CD4-positive, alpha-beta T cell treated with Interleukin-12 subunit alpha and Interleukin-12 subunit beta, for 1 hour (primary cell): ENCODE data around the gene ESR1.

Source experiments
- DNase-seq: peaks from one replicate; pipeline ENCODE4 v3.0.0-alpha.2; 2020

ESR1 gene

DNA sequence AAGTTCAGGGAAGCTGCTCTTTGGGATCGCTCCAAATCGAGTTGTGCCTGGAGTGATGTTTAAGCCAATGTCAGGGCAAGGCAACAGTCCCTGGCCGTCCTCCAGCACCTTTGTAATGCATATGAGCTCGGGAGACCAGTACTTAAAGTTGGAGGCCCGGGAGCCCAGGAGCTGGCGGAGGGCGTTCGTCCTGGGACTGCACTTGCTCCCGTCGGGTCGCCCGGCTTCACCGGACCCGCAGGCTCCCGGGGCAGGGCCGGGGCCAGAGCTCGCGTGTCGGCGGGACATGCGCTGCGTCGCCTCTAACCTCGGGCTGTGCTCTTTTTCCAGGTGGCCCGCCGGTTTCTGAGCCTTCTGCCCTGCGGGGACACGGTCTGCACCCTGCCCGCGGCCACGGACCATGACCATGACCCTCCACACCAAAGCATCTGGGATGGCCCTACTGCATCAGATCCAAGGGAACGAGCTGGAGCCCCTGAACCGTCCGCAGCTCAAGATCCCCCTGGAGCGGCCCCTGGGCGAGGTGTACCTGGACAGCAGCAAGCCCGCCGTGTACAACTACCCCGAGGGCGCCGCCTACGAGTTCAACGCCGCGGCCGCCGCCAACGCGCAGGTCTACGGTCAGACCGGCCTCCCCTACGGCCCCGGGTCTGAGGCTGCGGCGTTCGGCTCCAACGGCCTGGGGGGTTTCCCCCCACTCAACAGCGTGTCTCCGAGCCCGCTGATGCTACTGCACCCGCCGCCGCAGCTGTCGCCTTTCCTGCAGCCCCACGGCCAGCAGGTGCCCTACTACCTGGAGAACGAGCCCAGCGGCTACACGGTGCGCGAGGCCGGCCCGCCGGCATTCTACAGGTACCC, at the start of gene ESR1:
ESR1 (plus strand) TSS at position 170 of the 858 bp plus-strand sequence; CDS start at position 401, 231 bp downstream.
- no peak for DNase-seq

DNA sequence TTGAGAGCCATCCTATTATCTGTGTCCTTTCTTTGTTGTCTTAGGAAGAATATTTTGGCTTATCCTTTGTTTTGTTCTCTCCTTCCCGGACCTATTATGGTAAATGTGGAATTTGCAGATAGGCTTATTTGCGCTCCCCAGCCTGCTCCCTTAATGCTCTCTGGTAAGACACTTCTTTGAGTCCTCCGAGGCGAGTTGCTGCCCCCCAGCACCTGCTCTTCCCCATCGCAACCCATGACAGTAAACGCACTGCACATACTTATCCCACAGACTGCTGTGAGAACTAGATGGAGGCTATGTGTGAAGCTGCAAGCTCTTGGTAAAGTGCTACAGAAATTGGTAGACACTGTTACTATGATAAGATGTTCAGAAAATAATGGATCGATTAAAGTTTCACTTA, 47.0 kb upstream of the ESR1 start:
- DNase-seq, result no peak

DNA sequence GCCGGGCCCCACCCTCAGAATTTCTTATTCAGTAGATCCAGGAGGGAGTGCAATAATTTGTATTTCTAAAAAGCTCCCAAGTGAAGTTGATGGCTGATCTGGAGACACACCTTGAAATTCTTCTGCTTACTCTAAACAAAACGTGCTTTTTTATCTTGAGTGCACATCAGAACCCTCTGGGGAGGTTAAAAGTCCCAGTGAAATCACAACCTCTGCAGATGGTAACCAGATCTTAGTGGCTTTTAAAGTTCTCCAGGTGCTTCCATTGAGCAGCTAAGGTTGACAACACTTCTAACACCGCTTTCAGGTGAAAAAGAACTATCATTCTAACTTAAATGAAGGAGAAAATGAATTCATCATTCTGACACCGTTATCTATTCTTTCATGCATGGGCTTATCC, 45.6 kb upstream of the ESR1 start:
- no peak for DNase-seq

DNA sequence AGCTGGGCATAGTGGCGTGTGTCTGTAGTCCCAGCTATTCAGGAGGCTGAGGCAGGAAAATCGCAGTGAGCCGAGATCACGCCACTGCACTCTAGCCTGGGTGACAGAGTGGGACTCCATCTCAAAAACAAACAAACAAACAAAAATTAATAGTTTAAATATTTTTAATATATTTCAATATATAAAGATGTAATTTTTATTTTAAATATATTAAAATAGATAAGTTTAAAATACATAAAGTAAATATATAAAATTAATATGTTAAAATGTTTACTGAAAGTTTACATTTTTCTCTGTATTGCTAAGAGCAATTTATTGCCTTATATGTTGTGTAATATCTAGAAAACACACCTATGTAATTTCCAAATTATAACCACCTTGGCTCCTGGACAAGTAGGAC, 44.7 kb upstream of the ESR1 start:
- no peak for DNase-seq

DNA sequence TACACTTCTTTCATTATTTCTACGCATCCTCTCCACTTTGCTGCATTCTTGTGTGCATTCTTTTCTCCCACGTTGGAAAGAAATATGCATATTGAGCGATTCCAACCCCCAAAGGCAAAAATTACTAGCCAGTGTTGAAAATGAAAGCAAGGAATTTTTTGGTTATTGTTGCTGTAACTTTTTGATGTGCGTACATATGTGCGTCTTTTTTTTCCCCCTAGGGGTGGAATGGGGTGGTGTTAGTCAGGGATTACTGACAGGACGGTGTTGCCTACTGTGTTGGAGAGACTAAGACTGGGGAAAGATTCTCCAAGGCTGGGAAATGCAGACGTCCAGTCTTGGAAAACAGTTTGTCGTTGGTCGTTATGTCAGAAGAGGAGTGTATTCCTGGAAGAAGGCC, 44.2 kb upstream of the ESR1 start:
- DNase-seq, result no peak

DNA sequence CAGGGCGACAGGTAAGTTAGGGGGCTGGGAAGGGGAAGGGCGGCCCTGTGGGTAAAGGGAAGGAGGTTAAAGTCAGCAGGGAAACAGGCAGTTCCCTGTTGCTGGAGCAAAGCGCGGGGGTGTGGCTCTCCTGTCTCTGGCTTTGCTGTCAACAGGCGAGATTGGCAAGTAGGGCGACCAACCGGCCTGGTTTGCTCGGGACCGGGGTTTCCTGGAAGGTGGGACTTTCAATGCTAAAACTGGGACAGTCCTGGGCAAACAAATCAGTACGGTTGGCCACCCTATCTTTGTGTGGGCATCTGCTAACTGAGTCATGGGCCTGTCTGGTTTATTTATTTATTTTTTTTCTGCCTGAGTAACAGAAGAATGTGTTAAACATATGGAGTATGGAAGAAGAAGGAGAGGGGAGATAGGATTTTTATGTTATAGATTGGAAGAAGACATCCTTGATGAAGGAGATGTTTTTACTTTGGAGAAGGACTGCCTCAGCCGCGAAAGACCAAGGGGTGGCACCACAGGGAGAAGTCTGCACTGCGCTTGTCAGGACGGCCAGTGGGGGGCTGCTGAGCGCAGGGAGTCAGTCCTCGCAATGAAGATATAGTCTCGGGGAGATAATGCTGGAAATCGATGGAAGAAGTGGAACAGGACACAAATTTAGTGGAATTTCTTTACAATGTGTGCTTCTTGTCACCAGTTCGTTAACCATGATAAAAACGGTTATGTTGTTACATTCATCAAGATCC, 43.4 kb upstream of the ESR1 start:
- no peak for DNase-seq

DNA sequence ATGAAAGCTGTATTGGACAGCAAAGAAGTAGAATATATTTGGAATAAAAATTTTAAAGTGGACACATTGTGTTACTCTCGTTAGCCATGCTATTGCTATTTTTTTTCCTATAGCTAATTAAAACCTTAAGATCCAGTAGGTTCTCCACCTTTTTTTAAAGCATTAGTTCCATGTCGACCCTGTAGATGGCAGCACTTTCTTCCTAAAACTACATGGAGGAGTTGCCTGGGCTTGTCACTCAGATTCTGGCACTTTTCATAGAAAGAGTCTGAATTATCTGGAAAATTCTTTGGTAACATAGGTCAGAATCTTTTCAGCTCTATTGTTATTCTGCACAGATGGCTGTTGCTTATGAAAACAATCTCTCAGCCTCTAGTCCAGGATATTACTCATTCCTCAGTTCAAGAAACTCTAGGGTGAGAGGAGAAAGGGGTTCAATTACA, 42.0 kb upstream of the ESR1 start:
- peak; percentile 50 for DNase-seq

DNA sequence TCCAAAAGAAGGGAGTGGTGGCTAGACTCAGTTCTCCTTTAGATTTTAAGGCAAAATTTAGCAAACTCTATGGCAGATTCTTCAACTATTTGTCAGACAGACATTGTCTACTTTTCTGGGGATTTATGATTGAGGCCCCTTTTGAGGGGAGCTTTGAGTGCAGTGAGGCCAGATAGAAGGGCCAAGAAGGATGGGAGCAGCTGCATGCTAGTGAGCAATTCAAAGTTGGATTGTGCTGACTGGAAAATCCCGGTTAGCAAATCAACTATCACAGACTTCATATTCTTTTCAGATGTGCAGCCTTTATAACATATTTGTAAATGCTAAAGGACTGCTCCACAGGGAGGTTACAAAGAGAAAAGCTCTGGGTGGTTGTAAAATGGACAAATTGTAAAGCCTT, 35.0 kb upstream of the ESR1 start:
- no peak for DNase-seq

DNA sequence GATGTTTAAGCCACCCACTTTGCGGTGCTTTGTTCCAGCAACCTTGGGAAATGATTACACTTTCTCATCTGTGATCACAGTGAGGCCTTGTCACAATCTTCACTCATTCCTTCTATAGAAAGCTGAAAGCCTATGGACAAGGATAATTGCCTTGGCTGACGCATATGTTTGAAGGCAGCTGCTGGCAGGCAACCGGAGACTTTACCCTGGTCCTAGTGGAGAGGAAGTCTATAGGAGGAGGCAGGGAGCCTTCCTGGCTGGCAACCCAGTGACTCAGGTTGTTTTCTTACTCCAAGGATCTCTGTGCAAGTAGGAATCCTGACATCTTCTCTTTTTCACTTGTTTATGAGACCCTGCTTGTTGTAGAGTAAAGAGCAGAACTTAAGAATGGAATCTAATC, 34.1 kb upstream of the ESR1 start:
- DNase-seq, result no peak

DNA sequence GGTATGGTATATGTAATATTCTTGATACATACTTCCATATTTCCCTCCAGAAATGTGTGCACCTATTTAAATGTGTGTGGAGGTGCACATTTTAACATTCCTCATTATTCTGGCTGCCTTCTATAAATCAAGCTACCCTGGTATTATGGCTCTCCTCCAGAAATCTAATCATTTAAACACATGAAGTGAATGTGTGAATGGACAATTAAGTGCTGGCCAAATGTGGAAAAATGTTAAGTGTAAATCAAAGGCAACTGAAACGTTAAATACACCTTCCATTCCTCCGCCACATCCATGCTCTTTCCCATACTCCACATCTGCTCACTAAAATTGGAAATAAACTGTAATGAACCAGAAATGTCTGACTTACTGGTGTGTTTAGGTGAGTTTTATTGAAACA, 24.9 kb upstream of the ESR1 start:
- no peak for DNase-seq

DNA sequence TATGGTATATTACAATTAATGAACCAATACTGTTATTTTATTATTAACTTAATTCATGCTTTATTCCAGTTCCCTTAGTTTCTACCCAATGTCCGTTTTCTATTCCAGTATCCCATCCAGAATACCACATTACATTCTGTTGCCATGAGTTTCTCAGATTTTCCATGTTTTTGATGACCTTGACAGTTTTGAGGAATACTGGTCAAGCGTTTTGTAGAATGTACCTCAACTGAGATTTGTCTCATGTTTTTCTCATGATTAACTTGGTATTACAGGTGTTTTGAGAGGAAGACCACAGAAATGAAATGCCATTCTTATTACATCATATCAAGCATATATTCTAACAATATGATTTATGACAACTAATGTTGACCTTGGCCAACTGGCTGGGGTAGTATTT, 23.8 kb upstream of the ESR1 start:
- DNase-seq, result no peak

DNA sequence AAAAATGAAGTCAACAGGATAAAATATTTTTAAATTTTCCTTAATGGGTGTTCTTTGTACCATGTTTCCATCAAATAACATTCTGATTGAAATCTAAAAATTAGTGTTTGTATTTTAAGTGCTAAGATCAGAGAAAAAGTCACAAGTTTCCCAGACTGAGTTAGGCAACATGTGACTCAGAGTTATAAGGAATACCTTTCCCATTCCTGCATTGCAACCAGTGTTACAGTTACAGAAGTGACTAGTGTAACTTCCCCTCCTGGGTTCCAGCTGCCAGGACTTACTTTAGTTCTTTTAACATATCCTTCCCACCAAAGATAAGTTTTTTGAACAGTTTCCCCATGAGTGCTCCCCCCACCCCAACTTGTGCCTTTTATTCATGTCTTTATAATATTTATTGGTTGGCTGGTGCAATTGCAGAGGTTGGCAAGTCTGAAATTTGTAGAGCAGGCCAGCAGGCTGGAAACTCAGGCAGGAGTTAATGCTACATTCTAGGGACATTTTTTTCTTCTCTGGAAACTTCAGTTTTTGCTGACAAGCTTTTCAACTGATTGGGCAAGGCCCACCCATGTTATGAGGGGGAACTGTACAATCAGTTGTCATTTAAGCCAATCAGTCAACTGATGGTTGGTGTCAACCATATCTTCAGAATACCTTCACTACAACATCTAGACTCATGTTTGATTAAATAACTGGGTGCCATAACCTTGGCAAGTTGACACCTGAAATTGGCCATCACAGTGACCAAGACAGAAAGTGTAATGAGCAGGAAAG, 22.9 kb upstream of the ESR1 start:
- DNase-seq, result no peak

DNA sequence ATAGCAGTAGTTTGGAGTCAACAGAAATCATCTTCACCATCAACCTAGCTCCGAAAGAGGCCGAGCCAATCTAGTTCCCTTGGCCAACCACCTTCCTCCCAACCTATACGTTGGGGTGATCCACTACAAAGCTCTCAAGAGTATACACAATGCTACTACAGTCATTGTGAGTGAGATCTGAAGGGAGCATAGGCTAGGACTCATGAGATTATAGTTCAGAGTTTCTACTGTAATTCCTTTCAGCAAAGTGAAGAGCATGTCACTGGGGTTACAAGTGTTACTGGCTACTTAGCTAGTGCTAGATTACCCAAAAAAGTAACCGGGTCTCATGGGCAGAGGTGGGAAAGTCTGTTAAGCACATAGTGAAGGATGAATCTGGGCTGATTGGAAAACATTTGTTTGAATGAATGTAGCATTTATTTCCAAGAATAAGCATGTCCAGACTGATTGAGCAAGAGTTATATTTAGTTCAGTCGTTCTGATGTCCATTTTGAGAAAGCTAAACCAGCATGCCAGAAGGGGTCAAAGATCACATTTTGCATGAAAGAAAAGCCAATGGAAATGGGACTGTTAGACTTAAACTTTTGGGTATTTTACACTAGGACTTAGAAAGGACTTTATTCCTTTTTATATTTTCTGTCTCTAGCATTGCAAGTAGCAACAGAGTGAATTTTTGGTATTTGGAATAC, 10.5 kb upstream of the ESR1 start:
- no peak for DNase-seq

DNA sequence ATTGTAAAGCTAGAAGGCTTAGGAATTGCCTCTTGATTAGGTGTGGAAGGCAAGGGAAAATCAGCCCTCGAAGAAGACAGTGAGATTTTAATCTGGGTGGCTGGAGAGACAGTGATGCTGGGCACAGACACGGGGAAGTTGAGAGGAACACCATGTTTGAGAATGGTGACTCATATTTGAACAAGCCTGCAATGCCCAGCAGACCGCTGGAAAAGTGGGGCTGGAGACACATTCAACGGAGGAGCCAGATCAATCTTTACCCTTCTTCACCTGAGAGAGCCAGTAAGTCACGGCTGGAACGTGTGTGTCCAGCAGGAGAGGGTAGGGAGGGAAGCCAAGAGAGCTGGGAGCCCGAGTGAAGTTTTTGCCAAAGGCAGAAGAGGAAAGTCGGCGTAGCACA, 3.7 kb upstream of the ESR1 start:
- DNase-seq, result no peak

DNA sequence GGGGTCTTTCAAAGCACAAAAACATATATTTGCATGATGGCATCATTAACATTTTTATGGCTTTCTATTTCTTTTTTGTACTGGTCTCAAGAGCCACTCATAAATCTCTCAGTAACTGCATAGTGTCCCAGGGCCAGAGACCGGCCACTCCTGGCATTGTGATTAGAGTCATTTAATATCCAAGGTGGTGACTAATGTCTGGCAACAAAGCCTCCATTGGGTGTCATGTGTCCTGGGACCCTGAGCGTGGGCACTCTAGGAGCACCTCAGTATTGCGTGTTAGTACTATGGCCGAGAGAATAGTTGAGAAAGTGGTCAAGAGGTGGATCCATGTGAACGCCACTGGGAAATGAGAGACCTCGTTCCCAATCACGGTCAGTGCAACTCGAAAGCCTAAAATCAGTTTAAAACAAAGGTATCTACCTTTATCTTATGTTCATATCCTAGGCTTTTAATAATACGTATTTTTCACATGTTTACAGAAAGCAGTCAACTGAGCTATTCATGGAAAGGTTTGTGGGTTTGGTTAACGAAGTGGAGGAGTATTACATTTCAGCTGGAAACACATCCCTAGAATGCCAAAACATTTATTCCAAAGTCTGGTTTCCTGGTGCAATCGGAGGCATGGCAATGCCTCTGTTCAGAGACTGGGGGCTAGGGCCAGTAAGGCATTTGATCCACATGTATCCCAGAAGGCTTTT, 2.7 kb upstream of the ESR1 start:
- no peak for DNase-seq

DNA sequence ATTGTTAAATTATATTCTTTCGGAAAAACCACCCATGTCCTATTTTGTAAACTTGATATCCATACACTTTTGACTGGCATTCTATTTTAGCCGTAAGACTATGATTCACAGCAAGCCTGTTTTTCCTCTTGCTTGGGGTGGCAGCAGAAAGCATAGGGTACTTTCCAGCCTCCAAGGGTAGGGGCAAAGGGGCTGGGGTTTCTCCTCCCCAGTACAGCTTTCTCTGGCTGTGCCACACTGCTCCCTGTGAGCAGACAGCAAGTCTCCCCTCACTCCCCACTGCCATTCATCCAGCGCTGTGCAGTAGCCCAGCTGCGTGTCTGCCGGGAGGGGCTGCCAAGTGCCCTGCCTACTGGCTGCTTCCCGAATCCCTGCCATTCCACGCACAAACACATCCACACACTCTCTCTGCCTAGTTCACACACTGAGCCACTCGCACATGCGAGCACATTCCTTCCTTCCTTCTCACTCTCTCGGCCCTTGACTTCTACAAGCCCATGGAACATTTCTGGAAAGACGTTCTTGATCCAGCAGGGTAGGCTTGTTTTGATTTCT, 2.1 kb upstream of the ESR1 start:
- no peak for DNase-seq

DNA sequence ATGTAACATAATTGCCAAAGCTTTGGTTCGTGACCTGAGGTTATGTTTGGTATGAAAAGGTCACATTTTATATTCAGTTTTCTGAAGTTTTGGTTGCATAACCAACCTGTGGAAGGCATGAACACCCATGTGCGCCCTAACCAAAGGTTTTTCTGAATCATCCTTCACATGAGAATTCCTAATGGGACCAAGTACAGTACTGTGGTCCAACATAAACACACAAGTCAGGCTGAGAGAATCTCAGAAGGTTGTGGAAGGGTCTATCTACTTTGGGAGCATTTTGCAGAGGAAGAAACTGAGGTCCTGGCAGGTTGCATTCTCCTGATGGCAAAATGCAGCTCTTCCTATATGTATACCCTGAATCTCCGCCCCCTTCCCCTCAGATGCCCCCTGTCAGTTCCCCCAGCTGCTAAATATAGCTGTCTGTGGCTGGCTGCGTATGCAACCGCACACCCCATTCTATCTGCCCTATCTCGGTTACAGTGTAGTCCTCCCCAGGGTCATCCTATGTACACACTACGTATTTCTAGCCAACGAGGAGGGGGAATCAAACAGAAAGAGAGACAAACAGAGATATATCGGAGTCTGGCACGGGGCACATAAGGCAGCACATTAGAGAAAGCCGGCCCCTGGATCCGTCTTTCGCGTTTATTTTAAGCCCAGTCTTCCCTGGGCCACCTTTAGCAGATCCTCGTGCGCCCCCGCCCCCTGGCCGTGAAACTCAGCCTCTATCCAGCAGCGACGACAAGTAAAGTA, 547 bp upstream of the ESR1 start:
- no peak for DNase-seq

DNA sequence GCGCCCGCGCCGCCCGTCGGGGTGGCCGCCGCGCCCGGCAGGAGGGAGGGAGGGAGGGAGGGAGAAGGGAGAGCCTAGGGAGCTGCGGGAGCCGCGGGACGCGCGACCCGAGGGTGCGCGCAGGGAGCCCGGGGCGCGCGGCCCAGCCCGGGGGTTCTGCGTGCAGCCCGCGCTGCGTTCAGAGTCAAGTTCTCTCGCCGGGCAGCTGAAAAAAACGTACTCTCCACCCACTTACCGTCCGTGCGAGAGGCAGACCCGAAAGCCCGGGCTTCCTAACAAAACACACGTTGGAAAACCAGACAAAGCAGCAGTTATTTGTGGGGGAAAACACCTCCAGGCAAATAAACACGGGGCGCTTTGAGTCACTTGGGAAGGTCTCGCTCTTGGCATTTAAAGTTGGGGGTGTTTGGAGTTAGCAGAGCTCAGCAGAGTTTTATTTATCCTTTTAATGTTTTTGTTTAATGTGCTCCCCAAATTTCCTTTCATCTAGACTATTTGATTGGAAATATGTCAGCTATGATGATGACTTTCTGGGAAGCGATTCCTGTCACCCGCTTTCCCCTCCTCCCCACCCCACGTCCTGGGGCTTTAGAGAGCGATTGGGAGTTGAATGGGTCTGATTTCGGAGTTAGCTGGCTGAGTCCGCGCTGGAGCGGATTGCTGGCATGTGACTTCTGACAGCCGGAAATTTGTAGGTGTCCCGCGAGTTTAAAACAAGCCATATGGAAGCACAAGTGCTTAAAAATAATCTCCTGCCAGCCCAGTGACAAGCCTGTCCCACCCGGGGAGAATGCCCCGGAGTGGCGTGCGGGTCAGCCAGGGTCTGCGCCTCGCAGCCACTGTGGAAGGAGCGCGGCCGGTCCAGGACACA, 1.1 kb downstream of the ESR1 start:
- DNase-seq, result no peak

DNA sequence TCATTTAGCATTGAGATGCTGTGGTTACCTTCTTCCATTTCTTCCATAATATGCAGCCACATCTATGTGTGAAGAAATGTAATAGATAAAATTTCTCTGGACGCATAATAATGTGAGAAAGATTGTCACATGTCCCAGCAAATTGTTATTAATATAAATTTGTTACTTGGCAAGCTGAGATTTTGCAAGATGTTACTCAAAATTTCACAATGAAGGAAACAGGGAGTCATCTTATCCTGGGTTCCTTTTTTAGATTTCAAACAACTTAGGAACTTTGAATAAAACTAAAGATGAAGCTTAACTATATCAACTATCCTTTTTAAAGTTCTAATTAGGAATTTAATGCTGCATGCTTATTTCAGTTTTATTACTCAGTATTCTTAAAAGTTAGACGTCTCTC, 3.6 kb downstream of the ESR1 start:
- no peak for DNase-seq

DNA sequence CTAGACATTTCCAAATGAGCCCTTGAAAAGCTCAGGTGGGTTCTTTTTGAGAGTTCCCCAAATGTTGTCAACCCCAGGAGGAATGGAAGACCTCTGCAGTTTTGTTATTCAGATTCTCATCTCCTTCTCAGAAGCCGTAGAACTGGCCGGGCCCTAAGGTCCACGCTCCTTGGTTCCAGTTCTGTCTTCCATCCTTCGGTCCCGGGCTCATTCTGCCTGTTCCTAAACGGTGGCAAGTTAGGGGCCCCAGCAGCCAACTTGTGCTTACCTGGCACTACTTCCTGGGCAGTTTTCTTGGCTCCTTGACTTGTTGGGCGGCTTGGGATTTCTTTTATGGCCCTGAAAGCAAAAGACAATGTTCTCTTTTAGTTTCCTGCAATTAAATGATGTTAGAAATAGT, 6.4 kb downstream of the ESR1 start:
- DNase-seq, result no peak
